Right atrium auricular region (tissue), 2 donors: ENCODE measurements around the gene KCNB1. TPM values are rescaled to one million over a fixed set of nuclear protein-coding genes. Genes with fewer than 3 reads are reported as not detected.

Experiments
- DNase-seq: peaks from one replicate; pipeline ENCODE4 v3.0.0-alpha.2; 2019; ENCODE audit warnings: low spot score
- H3K27ac ChIP-seq, 2 donors: fragments of 200-600 bp; sonication (generic); 1 replicate in 1 of 2; 2 replicates in 1 of 2; pipeline ENCODE4 v1.5.1; 2016 to 2019
- H3K27me3 ChIP-seq, 2 donors: fragments of 200-600 bp; sonication (generic); one replicate each; pipeline versions ENCODE4 v1.5.1 to v1.6.0; 2017 to 2019
- H3K36me3 ChIP-seq: fragments of 200-600 bp; sonication (generic); one replicate; pipeline ENCODE4 v1.5.1; 2016
- H3K4me1 ChIP-seq, 2 donors: fragments of 200-600 bp; sonication (generic); one replicate each; pipeline versions ENCODE4 v1.5.1 to v1.6.0; 2017 to 2019
- H3K4me3 ChIP-seq, 2 donors: fragments of 200-600 bp; sonication (generic); 1 replicate in 1 of 2; 2 replicates in 1 of 2; pipeline ENCODE4 v1.5.1; 2017 to 2019; ENCODE audit warnings: mild to moderate bottlenecking in 1 of 2, moderate library complexity in 1 of 2
- H3K9me3 ChIP-seq, 2 donors: fragments of 200-600 bp; sonication (generic); one replicate each; pipeline ENCODE4 v1.5.1; 2019
- total RNA-seq, 2 donors: library from RNA; depleted of rRNA; stranded (reverse); fragments of >200 nt; gene quantifications; one replicate each; pipeline ENCODE4 v1.1.0, GENCODE V29; 2016
- TF ChIP-seq, protein P1 (sequence below), 2 donors: fragments of 200-600 bp; sonication (generic); IDR thresholded peaks; one replicate each; pipeline ENCODE4 v1.5.1; 2019; ENCODE audit warnings: antibody characterized with exemption in 2 of 2

Gene KCNB1
- total RNA-seq, 2 donors from 2014 or later, result 1.4 to 2.7 TPM

DNA sequence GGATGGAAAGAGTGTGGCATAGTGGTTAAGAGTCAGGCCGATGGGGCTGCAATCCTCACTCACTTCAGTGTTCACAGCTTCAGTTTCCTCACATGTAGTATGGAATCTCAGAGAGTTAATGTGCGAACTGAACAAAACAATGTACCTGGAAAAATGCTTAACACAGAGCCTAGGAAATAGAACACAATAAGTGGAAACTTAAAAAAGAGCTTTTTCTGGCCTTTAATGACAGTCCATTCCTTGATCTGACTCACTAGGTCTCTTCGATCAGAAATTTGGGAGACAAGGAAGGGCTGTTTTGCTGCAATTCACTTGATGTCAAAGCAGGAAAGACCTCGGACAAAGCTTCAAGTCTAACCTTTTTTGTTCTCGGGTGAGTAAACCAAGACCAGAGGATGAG, 56.1 kb downstream of the KCNB1 start:
- Histone ChIP-seq H3K4me1 (peaks cover 0 to 9% of the 10 kb centered on the region in 2 donors), H3K4me3 (no peak overlapping the region), H3K27ac (peak overlapping the region; percentile 50 to 56), H3K27me3 (no peaks in the 10 kb centered on the region), H3K36me3 (no peaks in the 10 kb centered on the region), H3K9me3 (no peaks in the 10 kb centered on the region)
- no peak for DNase-seq
- TF ChIP-seq, protein P1, sequence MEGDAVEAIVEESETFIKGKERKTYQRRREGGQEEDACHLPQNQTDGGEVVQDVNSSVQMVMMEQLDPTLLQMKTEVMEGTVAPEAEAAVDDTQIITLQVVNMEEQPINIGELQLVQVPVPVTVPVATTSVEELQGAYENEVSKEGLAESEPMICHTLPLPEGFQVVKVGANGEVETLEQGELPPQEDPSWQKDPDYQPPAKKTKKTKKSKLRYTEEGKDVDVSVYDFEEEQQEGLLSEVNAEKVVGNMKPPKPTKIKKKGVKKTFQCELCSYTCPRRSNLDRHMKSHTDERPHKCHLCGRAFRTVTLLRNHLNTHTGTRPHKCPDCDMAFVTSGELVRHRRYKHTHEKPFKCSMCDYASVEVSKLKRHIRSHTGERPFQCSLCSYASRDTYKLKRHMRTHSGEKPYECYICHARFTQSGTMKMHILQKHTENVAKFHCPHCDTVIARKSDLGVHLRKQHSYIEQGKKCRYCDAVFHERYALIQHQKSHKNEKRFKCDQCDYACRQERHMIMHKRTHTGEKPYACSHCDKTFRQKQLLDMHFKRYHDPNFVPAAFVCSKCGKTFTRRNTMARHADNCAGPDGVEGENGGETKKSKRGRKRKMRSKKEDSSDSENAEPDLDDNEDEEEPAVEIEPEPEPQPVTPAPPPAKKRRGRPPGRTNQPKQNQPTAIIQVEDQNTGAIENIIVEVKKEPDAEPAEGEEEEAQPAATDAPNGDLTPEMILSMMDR (IDR thresholded peaks at IDR 0.05), result no peak

DNA sequence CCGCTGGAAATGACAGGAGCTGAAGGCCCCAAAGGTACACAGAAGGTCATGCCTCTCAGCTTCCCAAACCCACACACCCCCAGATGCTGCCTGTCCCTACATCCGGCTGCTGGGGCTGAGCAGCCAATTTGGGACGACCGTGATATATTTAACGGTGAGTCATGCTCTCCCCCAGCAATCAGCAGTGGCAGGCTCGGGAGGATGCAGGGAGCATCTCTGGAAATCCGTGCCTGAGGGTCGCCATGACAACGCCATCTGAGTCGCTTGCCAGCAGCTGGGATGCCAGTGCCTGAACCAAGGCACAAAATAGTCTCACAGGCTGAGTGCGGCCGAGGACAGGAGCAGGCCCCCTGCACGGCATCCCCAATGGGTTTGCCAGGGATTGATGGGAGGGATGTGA, 57.9 kb downstream of the KCNB1 start:
- no peak overlapping the region for H3K4me3 ChIP-seq
- H3K4me1 ChIP-seq, result peaks cover 0 to 22% of the 10 kb centered on the region in 2 donors
- DNase-seq, result no peak
- H3K9me3 ChIP-seq, result no peaks in the 10 kb centered on the region
- no peak overlapping the region for H3K27ac ChIP-seq
- TF ChIP-seq, protein P1 (IDR thresholded peaks at IDR 0.05), result no peak
- no peaks in the 10 kb centered on the region for H3K27me3 ChIP-seq
- H3K36me3 ChIP-seq, result no peaks in the 10 kb centered on the region

DNA sequence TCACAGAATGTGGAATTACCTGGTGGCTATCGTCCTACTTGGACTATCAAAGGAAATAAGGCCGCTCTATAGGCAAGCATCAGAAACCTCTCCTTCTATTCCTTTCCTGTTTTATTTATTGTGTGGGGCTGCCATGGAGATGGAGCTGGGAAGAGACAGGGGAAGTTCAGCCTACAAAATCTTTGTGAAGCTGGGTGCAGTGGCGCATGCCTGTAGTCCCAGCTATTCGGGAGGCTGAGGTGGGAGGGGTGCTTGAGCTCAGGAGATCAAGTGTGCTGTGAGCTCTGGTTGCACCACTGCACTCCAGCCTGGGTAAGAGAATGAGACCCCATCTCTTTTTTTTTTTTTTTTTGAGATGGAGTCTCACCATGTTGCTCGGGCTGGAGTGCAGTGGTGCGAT, 60.3 kb downstream of the KCNB1 start:
- no peak overlapping the region for H3K4me3 ChIP-seq
- H3K9me3 ChIP-seq, result no peaks in the 10 kb centered on the region
- H3K36me3 ChIP-seq, result no peaks in the 10 kb centered on the region
- H3K27ac ChIP-seq, result no peak overlapping the region
- H3K27me3 ChIP-seq, result no peaks in the 10 kb centered on the region
- H3K4me1 ChIP-seq, result peaks cover 0 to 17% of the 10 kb centered on the region in 2 donors
- TF ChIP-seq, protein P1 (IDR thresholded peaks at IDR 0.05), result no peak
- no peak for DNase-seq

DNA sequence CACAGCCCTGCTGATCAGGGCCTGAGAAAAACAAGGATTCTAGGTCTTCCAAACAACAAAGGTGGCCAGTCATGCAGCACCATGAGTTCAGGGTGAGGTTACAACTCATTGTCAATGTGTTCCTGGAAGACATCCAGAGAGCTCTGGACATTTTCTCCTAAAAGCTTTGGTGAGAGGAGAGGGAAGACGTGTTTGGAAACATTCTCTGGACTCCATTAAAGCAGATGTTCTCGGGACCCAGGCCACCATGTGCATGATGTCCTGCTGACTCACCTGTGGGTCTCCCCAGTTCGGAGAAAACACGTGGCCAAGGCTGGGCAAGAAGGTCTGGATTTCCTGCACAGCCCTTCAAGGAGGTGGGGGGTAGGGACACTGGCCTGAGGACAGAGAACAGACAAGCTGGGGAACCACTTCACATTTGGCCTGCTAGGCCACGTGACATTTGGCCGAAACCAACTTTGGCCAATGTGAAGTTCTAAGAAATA, 61.6 kb downstream of the KCNB1 start:
- DNase-seq, result no peak
- Histone ChIP-seq H3K27me3 (no peaks in the 10 kb centered on the region), H3K9me3 (no peaks in the 10 kb centered on the region), H3K4me3 (no peak overlapping the region), H3K4me1 (peaks cover 0 to 13% of the 10 kb centered on the region in 2 donors), H3K36me3 (no peaks in the 10 kb centered on the region), H3K27ac (peak overlapping the region in 1 of 2 donors; percentile 16)
- TF ChIP-seq, protein P1 (IDR thresholded peaks at IDR 0.05), result no peak

DNA sequence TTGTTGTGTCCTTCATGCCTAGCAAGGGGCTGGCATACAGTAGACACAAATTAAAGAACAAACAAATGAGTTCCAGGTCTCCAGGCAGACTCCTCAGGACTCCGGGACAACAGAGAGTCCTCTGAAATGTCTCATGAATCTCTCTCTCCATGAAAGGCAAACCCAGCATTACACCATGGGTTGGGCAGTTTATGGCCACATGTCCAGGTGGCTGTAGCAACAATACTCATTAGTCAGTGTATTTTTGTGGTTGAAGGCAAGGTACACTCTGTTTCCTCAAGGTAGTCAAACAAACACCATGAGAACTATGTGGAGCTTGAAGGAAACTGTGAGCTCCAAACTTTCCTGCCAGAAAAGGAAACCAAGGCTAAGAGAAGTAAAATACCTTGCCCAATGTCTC, 62.2 kb downstream of the KCNB1 start:
- H3K9me3 ChIP-seq, result no peaks in the 10 kb centered on the region
- peaks cover 0 to 13% of the 10 kb centered on the region in 2 donors for H3K4me1 ChIP-seq
- H3K27ac ChIP-seq, result peak overlapping the region in 1 of 2 donors; percentile 16
- TF ChIP-seq, protein P1 (IDR thresholded peaks at IDR 0.05), result no peak
- H3K27me3 ChIP-seq, result no peaks in the 10 kb centered on the region
- no peaks in the 10 kb centered on the region for H3K36me3 ChIP-seq
- no peak for DNase-seq
- H3K4me3 ChIP-seq, result no peak overlapping the region

DNA sequence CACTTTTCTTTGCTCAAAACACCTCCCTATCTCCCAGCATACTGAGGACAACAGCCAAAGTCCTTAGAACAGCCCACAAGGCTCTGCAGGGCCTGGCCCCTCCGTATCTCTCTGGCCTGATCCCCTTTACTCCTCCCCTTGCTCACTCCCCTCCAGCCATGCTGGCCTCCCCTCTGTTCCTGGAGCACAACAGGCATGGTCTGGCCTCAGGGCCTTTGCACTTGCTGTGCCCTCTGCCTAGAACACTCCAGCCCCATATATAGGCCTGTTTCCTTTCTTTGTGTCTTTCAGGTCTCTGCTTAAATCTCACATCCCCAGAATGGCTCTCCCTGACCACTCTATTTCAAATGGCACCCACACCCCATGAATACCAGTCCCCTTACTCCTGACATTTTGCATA, 62.7 kb downstream of the KCNB1 start:
- TF ChIP-seq, protein P1 (IDR thresholded peaks at IDR 0.05), result no peak
- H3K27ac ChIP-seq, result peak overlapping the region in 1 of 2 donors; percentile 16
- H3K4me1 ChIP-seq, result peaks cover 0 to 13% of the 10 kb centered on the region in 2 donors
- no peak overlapping the region for H3K4me3 ChIP-seq
- no peaks in the 10 kb centered on the region for H3K27me3 ChIP-seq
- no peaks in the 10 kb centered on the region for H3K36me3 ChIP-seq
- no peak for DNase-seq
- H3K9me3 ChIP-seq, result no peaks in the 10 kb centered on the region
